Stimulated activated CD4-positive, alpha-beta T cell treated with anti-CD3 and anti-CD28 coated beads, Interleukin-2, amount 100 ng/mL, for 48 hours (primary cell): Measurements from ENCODE around the gene BBIP1.
"Not testable (repeated sequence)": the region's sequence is repeated elsewhere in the genome, so short reads cannot be mapped to it uniquely, and the experiment has no call there.

Experiments
- DNase-seq, 2 donors: peaks; one replicate each; pipeline ENCODE4 v3.0.0-alpha.2; 2020

Gene BBIP1

GRCh38 chr10:110919971-110920881 lies 1.2 kb upstream of the BBIP1 start:
- DNase-seq = peak in 1 of 2 donors; percentile 16

DNA sequence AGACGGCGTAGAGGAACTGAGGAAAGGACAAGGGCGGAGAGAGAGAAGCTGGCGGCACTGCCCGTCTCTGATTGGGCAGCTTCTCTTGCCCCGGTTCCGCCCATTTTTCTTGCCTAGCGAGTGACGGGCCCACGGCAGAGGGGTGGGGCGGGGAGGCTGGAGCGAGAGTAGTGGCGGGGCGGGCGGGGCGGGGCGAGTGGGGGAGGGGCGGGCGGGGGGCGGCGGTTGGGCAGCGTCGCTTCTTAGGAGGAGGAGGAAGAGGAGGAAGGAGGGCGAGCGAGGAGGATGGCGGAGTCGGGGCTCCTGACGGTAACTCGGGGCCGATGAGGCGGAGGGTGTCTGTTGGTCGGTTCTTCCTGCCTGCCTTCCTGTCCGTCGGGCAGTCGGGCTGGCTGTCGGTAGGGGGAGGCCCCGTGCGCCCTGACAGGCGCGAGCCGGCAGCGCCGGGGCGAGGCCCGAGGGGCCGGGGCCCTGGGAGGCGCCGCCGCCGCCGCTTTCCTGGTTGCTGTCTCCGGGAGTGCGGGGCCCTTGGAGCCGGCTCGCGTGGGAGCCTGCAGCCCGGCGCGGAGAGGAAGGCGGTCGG lies 460 bp upstream of the BBIP1 start, which contains the start of gene SHOC2:
Gene SHOC2, plus strand, starts transcription at position 256 of the 583 bp plus-strand sequence. CDS start 44,755 bp downstream, outside the sequence.
- DNase-seq = peak; percentile 93 to 95

DNA sequence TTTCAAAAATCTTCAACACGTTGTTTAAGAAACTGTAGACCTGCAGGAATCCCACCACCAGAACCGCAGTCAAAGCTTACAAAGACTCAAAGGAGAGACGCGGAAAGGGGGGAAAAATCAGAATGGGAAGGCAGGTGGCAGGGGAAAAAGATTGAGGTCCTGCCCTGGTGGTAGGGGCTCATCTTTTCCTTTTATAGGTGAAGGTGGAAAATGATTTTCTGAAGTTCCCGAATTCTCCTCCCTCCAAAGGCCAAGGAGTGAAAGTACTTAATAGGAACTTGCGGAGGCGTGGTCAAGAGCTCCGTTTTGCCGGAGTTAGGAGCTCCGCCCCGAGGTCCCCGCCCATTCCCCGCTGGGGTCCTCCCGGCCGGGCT lies 724 bp downstream of the BBIP1 start:
- DNase-seq = peak in 1 of 2 donors; percentile 84

DNA sequence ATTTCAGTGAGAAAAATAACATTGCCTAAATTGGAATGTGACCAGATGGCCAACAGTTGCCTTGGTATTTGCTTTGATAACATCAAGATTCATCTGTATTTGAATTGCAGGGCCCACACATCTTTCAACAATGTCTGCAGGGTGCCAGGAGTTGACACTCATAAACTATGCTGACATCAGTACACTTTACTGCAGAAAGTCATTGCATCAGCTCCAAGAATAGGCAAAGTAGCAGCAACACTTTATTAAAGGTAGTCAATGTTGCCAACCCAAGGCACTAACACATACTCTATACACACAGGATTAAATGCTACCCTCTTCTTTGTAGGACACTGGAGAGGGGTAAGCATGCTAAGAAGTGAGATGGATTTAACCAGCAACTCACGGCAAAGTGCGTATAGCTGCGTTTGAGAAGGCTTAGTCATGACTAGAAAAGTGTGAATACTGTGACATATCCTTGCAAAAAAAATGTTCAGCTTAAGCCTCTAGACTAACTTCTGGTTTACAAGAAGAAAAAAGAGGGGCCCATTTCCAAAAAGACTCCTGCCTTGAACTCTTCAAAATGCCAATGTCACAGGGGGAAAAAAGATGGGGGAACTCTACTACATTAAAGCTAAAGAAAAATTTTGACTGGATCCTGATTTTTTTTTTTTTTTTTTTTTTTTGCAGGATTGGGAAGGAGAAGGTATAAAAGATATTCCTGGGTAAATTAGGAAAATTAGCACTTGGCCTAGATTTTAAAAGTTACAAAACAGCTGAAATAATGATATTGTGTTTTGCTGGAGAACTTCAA lies 2.2 kb downstream of the BBIP1 start:
- no peak for DNase-seq

DNA sequence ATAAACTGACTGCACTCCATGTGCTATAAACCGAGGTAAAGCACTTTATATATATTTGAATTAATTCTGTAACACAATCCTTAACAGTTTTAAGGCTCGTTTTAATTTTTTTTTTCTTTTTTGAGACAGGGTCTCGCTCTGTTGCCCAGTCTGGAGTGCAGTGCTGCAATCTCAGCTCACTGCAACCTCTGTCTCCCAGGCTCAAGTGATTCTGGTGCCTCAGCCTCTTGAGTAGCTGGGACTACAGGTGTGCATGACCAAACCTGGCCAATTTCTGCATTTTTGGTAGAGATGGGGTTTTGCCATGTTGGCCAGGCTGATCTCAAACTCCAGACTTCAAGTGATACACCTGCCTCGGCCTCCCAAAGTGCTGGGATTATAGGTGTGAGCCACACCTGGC lies 3.4 kb downstream of the BBIP1 start:
- not testable (repeated sequence) for DNase-seq

DNA sequence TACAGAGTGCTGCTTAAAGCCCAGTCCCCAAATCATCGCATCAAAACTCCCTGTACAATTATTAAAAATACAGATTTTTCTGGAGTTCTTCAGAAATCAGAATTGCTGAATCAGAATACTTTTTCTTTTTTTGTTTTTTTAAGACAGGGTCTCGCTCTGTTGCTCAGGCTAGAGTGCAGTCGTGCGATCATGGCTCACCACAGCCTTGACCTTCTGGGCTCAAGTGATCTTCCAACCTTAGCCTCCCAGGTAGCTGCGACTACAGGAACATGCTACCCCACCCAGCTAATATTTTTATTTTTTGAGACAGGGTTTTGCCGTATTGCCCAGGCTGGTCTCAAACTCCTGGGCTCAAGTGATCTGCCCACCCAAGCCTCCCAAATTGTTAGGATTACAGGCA lies 3.9 kb downstream of the BBIP1 start:
- no peak for DNase-seq

DNA sequence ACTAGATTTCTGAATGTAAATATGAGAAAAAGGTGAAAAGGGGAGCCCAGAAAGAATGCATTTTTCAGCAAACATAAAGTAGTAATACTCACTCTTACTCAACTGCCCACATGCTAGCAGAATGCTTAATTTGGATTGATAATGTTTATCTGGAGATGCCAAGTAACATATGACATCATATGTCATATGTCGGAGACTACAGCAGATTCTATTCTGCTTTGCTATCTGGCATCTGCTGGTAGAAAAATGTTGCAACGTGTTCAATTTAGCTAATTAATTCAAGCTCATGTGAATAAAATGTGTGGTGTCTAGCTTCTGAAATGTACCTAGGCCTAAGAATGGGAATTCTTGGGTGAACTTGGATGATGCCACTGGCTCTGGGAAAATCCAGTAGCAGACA lies 4.5 kb downstream of the BBIP1 start:
- no peak for DNase-seq

DNA sequence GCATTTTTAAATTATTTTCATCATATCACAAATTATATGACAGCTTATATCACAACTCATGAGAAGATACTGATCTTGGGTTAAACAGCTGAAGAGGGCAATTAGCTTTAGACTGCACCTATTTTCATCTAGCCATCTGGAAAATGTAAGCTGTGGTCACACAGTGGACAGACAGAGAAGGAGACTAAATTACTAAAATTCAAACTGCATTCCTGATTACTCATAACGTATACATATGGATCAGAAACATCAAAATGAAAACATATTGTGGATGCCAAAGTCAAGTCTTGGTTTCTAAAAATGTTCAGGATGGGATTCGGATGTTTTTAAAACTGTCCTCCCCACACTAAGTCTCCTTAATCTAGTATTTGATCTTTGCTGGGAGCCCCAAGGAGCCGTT lies 6.6 kb downstream of the BBIP1 start:
- DNase-seq = no peak

GRCh38 chr10:110910138-110910537 lies 8.8 kb downstream of the BBIP1 start:
- DNase-seq = no peak

DNA sequence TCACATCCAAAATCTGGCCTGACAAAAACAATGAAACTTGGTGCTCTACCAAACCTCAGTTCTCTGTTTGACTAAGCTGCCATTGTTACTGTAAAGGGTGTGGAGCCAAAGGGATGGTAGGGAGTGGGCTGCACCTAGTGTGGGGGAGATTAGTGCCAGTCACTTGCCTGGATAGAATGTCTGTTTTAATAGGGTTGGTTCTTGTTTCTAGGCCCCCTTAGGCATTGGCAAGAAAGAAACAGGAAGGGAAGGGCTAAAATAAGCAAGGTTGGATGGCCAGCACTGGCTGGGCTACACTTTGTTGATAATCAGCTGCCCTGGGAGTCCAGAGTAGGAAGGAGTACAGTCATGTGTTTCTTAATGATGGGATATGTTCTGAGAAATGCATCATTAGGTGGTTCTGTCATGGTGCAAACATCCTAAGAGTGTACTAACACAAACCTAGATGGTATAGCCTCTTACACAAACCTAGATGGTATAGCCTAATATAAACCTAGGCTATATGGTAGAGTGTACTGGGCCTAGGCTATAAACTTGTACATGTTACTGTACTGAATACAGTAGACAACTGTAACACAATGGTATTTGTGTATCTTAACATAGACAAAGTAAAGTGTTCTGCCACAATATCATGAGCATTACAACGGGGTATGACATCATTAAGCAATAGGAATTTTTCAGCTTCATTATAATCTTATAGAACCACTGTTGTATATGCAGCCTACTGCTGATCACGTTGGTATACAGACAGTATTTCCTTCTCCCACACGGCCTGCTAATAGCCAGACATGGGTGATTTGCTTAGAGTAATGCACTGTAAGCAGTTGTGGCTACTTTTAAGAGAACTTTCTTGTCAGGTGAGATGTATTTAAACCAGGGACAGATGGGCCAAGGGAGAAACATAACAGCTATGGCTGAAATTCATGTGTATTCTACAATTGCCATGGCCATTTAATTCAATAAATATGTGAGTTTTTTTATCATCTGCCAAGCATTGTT lies 15.4 kb downstream of the BBIP1 start:
- peak in 1 of 2 donors; percentile 18 for DNase-seq

- DNase-seq = peak in 1 of 2 donors; percentile 15
Observed at GRCh38 chr10:110901954-110902819, 16.8 kb downstream of the BBIP1 start.

DNA sequence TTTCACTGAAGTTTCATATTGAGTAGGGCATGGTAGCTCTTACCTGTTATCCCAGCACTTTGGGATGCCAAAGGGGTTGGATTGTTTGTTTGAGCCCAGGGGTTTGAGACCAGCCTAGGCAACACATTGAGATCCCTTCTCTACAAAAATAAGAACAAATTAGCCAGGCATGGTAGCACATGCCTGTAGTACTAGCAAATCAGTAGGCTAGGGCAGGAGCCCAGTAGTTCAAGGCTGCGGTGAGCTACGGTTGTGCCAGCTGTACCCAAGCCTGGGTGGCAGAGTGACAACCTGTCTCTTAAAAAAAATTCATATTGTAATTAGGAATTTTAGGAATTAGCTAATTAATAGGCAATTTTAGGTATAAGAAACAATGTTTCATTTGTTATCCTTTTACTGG lies 18.0 kb downstream of the BBIP1 start:
- DNase-seq = no peak

DNA sequence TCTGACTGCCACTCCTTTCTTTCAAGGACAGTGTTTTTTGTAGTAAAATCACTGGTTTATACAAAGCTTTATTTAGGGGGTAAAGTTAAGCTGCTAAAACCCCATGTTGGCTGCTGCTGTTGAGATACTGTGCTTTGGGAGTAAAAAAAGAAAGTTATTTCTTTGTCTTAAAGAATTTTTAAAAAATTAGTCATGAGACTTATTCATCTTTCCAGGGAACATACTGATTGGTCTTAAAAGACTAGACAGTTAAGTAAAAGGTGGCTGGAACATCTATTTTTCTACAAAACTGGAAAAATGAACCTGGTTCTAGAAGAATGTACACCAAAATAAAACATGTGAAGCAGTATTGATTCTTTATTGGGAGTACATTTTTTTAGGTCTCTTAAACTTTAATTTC lies 20.6 kb downstream of the BBIP1 start:
- no peak for DNase-seq

DNA sequence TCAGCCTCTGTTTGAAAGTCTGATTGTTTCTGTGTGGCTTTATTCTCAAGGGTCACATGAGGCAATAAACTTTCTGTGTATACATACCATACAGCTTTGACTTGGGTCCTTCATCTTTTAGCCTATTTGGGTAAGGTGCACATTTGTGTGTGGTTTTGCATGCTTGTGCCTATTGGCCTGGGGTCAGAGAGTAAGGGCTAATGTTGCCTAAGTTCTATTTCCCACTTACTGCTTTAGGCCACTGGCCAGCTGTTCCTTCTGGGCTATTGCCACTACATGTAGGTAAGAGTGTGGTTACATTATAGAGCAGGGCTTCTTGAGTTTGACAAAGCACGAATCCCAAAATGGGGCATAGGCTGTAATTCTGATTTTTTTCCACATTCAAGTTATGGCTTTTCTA lies 21.8 kb downstream of the BBIP1 start:
- DNase-seq = no peak

GRCh38 chr10:110893559-110894179 lies 25.3 kb downstream of the BBIP1 start:
- DNase-seq = no peak

- DNase-seq = no peak
Observed at GRCh38 chr10:110892602-110893288, 26.2 kb downstream of the BBIP1 start.

DNA sequence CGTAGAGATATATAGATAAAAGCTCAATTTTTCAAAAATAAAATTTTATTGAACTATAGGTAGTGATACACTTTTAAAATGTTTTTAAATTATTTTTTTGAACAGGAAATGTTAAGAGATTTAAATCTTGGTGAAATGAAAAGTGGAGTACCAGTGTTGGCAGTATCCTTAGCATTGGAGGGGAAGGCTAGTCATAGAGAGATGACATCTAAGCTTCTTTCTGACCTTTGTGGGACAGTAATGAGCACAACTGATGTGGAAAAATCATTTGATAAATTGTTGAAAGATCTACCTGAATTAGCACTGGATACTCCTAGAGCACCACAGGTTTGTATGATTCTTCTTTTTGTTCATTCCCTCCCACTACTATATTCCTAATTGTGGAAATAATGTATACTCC lies 31.4 kb downstream of the BBIP1 start:
- no peak for DNase-seq

- no peak for DNase-seq
Observed at GRCh38 chr10:110885932-110886674, 32.9 kb downstream of the BBIP1 start.

GRCh38 chr10:110883924-110884323 lies 35.1 kb downstream of the BBIP1 start:
- DNase-seq = no peak
